HEK293 (cell line): ENCODE measurements around the gene GDPD3.

Experiments used
- CTCF ChIA-PET: fragments of 350-600 bp; formaldehyde crosslinking; extraction: SDS; loops from one replicate; lab custom pipeline; 2021; ENCODE audit warnings: antibody characterized with exemption; lab: Yijun Ruan, JAX
- POLR2A ChIA-PET: fragments of 300-600 bp; formaldehyde crosslinking; extraction: SDS; loops from one replicate; lab custom pipeline; 2020; ENCODE audit warnings: antibody characterized with exemption, inconsistent platforms; lab: Yijun Ruan, JAX
- H3K27ac ChIP-seq: fragments of 200-500 bp; sonication (Bioruptor generic); 2 replicates; pipeline ENCODE4 v1.5.1; 2014; ENCODE audit warnings: low read depth, low read length, control low read depth, inconsistent platforms; ENCODE audit errors: extremely low read depth
- H3K36me3 ChIP-seq, 2 experiments: fragments of 200-500 bp in 1 of 2; sonication (Bioruptor generic) in 1 of 2; 1 replicate in 1 of 2; 2 replicates in 1 of 2; pipeline ENCODE4 v1.5.1; 2014 to 2017; ENCODE audit warnings: inconsistent platforms in 2 of 2, low read length in 2 of 2; ENCODE audit not compliant: control insufficient read depth in 2 of 2, insufficient read depth in 1 of 2
- H3K4me1 ChIP-seq: fragments of 200-500 bp; sonication (Bioruptor generic); 2 replicates; pipeline ENCODE4 v1.5.1; 2014; ENCODE audit warnings: mild to moderate bottlenecking, low read length, inconsistent platforms; ENCODE audit not compliant: control insufficient read depth, insufficient read depth
- H3K4me3 ChIP-seq: 2 replicates; pipeline ENCODE4 v1.5.1; 2011; ENCODE audit warnings: low read depth, mild to moderate bottlenecking, control low read depth, low read length, moderate library complexity
- H3K9me3 ChIP-seq: fragments of 200-500 bp; sonication (Bioruptor generic); 2 replicates; pipeline ENCODE4 v1.5.1; 2014; ENCODE audit warnings: low read depth, low read length, inconsistent platforms; ENCODE audit not compliant: control insufficient read depth, insufficient read depth
- BCL11A ChIP-seq: fragments of 450-650 bp; formaldehyde crosslinking; IDR thresholded peaks from 2 replicates; pipeline ENCODE4 v1.5.1; 2016; ENCODE audit warnings: low read depth, missing biosample characterization, missing genetic modification characterization
- GLIS2 ChIP-seq: fragments of 450-650 bp; formaldehyde crosslinking; IDR thresholded peaks from 2 replicates; pipeline ENCODE4 v1.5.1; 2016; ENCODE audit warnings: missing biosample characterization, missing genetic modification characterization
- SP7 ChIP-seq: fragments of 450-650 bp; formaldehyde crosslinking; IDR thresholded peaks from 2 replicates; pipeline ENCODE4 v1.5.1; 2016; ENCODE audit warnings: missing biosample characterization, missing genetic modification characterization
- TCF7L2 ChIP-seq: IDR thresholded peaks from 2 replicates; pipeline ENCODE4 v1.6.1; 2011; ENCODE audit warnings: low read depth, mild to moderate bottlenecking, inconsistent platforms, low read length, moderate library complexity, borderline replicate concordance
- TSHZ1 ChIP-seq: fragments of 450-650 bp; formaldehyde crosslinking; IDR thresholded peaks from 2 replicates; pipeline ENCODE4 v1.5.1; 2016; ENCODE audit warnings: missing biosample characterization, missing genetic modification characterization, borderline replicate concordance
- ZBTB10 ChIP-seq: fragments of 450-650 bp; formaldehyde crosslinking; IDR thresholded peaks from 2 replicates; pipeline ENCODE4 v1.5.1; 2016; ENCODE audit warnings: missing biosample characterization, missing genetic modification characterization
- ZBTB44 ChIP-seq: fragments of 450-650 bp; IDR thresholded peaks from 2 replicates; pipeline ENCODE4 v1.5.1; 2018; ENCODE audit warnings: missing biosample characterization, mild to moderate bottlenecking, missing genetic modification characterization
- ZBTB7A ChIP-seq: fragments of 450-650 bp; formaldehyde crosslinking; IDR thresholded peaks from 2 replicates; pipeline ENCODE4 v1.5.1; 2016; ENCODE audit warnings: low read depth, missing biosample characterization, missing genetic modification characterization
- ZFP3 ChIP-seq: fragments of 450-650 bp; formaldehyde crosslinking; IDR thresholded peaks from 2 replicates; pipeline ENCODE4 v1.5.1; 2016; ENCODE audit warnings: low read depth, missing biosample characterization, missing genetic modification characterization
- ZFP41 ChIP-seq: fragments of 450-650 bp; formaldehyde crosslinking; IDR thresholded peaks from 2 replicates; pipeline ENCODE4 v1.5.1; 2016; ENCODE audit warnings: missing biosample characterization, missing genetic modification characterization, borderline replicate concordance
- ZIC2 ChIP-seq: fragments of 450-650 bp; formaldehyde crosslinking; IDR thresholded peaks from 2 replicates; pipeline ENCODE4 v1.5.1; 2016; ENCODE audit warnings: missing biosample characterization, missing genetic modification characterization
- ZNF184 ChIP-seq: fragments of 450-650 bp; IDR thresholded peaks from 2 replicates; pipeline ENCODE4 v1.5.1; 2018; ENCODE audit warnings: missing biosample characterization, mild to moderate bottlenecking, missing genetic modification characterization
- ZNF248 ChIP-seq: fragments of 450-650 bp; formaldehyde crosslinking; IDR thresholded peaks from 2 replicates; pipeline ENCODE4 v1.5.1; 2017; ENCODE audit warnings: missing biosample characterization, missing genetic modification characterization
- ZNF501 ChIP-seq: fragments of 450-650 bp; formaldehyde crosslinking; IDR thresholded peaks from 2 replicates; pipeline ENCODE4 v1.5.1; 2016; ENCODE audit warnings: missing biosample characterization, missing genetic modification characterization
- ZNF518A ChIP-seq: fragments of 450-650 bp; formaldehyde crosslinking; conservative IDR thresholded peaks from 2 replicates; pipeline ENCODE4 v1.5.1; 2016; ENCODE audit warnings: low read depth, missing biosample characterization, missing genetic modification characterization
- ZNF521 ChIP-seq: fragments of 450-650 bp; formaldehyde crosslinking; IDR thresholded peaks from 2 replicates; pipeline ENCODE4 v1.5.1; 2017; ENCODE audit warnings: missing biosample characterization, mild to moderate bottlenecking, missing genetic modification characterization
- ZNF529 ChIP-seq: fragments of 450-650 bp; formaldehyde crosslinking; IDR thresholded peaks from 2 replicates; pipeline ENCODE4 v1.5.1; 2017; ENCODE audit warnings: missing genetic modification characterization, missing biosample characterization; ENCODE audit not compliant: insufficient replicate concordance
- ZNF600 ChIP-seq: fragments of 450-650 bp; formaldehyde crosslinking; IDR thresholded peaks from 2 replicates; pipeline ENCODE4 v1.5.1; 2016; ENCODE audit warnings: missing biosample characterization, missing genetic modification characterization
- ZNF670 ChIP-seq: fragments of 450-650 bp; formaldehyde crosslinking; IDR thresholded peaks from 2 replicates; pipeline ENCODE4 v1.5.1; 2016; ENCODE audit warnings: missing biosample characterization, missing genetic modification characterization, low read depth
- ZNF677 ChIP-seq: fragments of 450-650 bp; IDR thresholded peaks from 2 replicates; pipeline ENCODE4 v1.5.0; 2018; ENCODE audit warnings: missing biosample characterization, mild to moderate bottlenecking, missing genetic modification characterization, moderate library complexity
- ZNF768 ChIP-seq: fragments of 450-650 bp; formaldehyde crosslinking; IDR thresholded peaks from 2 replicates; pipeline ENCODE4 v1.5.1; 2018; ENCODE audit warnings: missing biosample characterization, mild to moderate bottlenecking, missing genetic modification characterization
- ZNF837 ChIP-seq: fragments of 450-650 bp; formaldehyde crosslinking; IDR thresholded peaks from 2 replicates; pipeline ENCODE4 v1.5.1; 2016; ENCODE audit warnings: missing biosample characterization, missing genetic modification characterization
- ZSCAN5A ChIP-seq: fragments of 450-650 bp; formaldehyde crosslinking; IDR thresholded peaks from 2 replicates; pipeline ENCODE4 v1.5.1; 2016; ENCODE audit warnings: missing biosample characterization, missing genetic modification characterization

The GDPD3 gene

GRCh38 chr16:30060836-30061554 lies 52.3 kb downstream of the GDPD3 start:
- ChIA-PET POLR2A (interaction anchor here (0.6 to 1.1 kb wide), 5 partner anchors 8 to 317 kb away, joined by 3 to 8 read pairs (median 5); partner anchors contain the start of gene TBX6), CTCF (interaction anchor here (1.4 to 1.5 kb wide), 2 partner anchors 9 to 51 kb away, joined by 3 to 5 read pairs; no protein-coding TSS in a partner anchor)
- H3K36me3 ChIP-seq: peaks cover 3 to 26% of the 10 kb centered on the region in 2 experiments; a peak in 2 of 3 replicates
- H3K4me1 ChIP-seq: peaks cover 2% of the 10 kb centered on the region; the same call in 1 of the 2 replicates
- H3K9me3 ChIP-seq: no peaks in the 10 kb centered on the region
- no peak overlapping the region for H3K27ac ChIP-seq
- no peak overlapping the region for H3K4me3 ChIP-seq
- TF ChIP-seq ZNF248 (tag by site-specific recombination): no peak
- TF ChIP-seq ZBTB7A (tag by site-specific recombination): no peak
- no peak for TF ChIP-seq ZBTB44 (tag by site-specific recombination)
- TF ChIP-seq ZNF677 (tag by site-specific recombination): no peak
- no peak for TF ChIP-seq GLIS2 (tag by site-specific recombination)
- 0 out of 2 replicates have a peak, but pooled peaks have one; percentile 27 for TF ChIP-seq ZNF600 (tag by site-specific recombination)
- TF ChIP-seq ZNF529: no peak
- TF ChIP-seq ZNF501: no peak
- no peak for TF ChIP-seq ZNF768
- TF ChIP-seq ZNF670 (tag by site-specific recombination): no peak
- no peak for TF ChIP-seq ZSCAN5A (tag by site-specific recombination)
- peak; percentile 43 for TF ChIP-seq ZIC2 (tag by site-specific recombination)
- no peak for TF ChIP-seq ZNF521 (tag by site-specific recombination)
- TF ChIP-seq ZFP3 (tag by site-specific recombination): no peak
- no peak for TF ChIP-seq ZNF837 (tag by site-specific recombination)
- no peak for TF ChIP-seq ZBTB10 (tag by site-specific recombination)
- TF ChIP-seq ZFP41 (tag by site-specific recombination): no peak
- TF ChIP-seq BCL11A (tag by site-specific recombination): no peak
- no peak for TF ChIP-seq ZNF518A (tag by site-specific recombination)
- TF ChIP-seq ZNF184: no peak
- TF ChIP-seq SP7 (tag by site-specific recombination): 0 out of 2 replicates have a peak, but pooled peaks have one; percentile 15
- no peak for TF ChIP-seq TSHZ1 (tag by site-specific recombination)
- TF ChIP-seq TCF7L2: no peak
